HG03025 (cell line): ENCODE results near the gene MTPN.

Experiments
- ATAC-seq: cut with Tn5 transposase; IDR thresholded peaks from one replicate; pipeline ENCODE4 v1.9.1; 2021; ENCODE audit warnings: mild to moderate bottlenecking, moderate library complexity; ENCODE audit not compliant: unreplicated experiment, low FRiP score

Gene MTPN

DNA sequence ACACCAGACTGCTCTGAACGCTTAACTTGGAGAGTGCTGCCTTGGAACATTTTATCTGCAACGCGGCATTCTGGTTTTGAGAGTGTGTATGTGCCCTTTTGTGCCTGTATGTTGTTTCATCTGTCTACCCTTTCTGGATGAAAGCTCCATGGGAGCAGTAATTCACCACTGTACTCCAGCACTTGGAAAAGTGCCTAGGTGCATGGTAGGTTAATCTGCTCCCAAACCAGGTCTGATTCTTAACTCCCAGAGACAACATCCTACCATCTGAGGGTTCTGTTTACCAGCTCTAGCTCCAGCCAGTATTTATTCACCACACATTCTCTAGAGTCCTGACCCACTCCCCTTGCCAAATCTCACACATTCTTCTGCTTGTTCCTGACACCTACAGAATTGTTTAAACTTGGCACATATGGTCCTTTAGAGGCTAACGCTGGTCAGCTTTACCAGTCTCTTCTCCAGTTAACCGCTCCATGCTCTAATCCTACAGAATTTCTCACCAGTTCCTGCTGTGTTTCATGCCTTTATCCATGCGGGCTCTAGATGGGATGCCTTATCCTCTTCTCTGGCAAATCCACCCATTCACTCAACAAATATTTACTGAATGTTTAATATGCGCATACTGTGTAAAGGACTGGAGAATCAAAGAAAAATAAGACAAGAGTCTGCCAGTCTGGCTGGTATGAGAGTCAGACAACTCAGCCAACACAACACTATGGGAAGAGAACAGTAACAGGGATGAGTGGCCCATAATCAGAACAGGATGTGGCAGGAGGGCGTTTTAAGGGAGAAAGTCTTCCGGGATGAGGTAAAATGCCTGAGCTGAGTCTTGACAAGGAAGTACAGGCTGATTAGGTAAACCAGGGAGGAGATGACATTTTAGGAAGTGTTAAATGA, 46.3 kb downstream of the MTPN start:
- no peak for ATAC-seq

DNA sequence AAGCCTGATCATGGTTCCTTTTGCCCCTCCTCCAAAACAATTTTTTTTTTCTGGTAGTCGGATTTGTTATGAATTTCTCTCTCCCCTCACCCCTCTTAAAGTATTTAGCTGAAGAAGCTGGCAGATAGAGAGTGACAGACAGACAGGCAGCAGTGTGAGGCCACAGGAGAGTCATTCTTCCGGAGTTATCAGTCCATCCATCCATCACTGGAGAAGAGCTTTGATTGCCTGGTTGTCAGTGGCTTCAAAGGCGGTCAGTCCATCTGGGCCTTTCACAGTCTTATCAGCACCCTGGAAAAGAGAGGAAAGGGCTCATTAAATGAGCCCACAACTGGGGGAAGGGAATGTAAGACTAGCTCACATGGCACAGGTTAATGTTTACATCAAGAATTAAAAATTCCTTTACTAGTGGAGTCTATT, 47.4 kb downstream of the MTPN start:
- ATAC-seq = no peak

GRCh38 chr7:135929249-135929648, 47.9 kb downstream of the MTPN start:
- no peak for ATAC-seq

DNA sequence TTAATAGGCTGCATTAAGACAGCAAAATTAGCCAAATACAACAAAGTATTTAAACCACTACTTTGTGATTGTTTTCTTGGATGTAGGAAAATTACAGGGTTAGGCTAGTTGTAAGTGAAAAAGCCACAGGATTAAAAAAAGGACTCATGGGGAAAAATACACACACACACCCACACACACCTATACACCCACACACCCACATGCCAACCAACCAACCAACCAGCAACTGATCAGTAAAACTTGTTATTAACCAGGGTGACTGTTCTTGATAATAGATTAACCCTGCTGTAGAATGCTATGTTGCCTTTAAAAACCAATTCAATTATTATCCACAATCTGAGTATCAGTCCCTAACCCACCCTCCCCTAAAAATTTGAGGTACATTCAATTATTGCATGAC, 49.0 kb downstream of the MTPN start:
- ATAC-seq = no peak

DNA sequence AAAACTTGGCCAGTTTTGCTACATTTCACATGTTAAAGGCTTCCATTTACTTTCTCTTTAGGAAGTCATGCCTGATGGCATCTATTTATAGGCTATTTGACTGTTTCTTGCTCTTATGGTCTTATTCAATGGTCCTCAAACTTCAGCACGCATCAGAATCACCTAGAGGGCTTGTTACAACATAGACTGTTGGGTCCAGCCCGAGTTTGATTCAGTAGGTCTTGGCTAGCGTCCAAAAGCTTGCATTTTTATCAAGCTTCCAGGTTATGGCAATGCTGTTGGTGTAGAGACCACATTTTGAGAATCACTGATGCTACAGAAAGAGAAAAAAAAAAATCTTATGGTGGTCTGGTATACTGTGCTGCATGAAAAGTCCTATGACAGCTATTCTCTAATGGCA, 51.9 kb downstream of the MTPN start:
- ATAC-seq = no peak

- ATAC-seq = no peak
Measured at GRCh38 chr7:135924302-135924701, 52.9 kb downstream of the MTPN start.

DNA sequence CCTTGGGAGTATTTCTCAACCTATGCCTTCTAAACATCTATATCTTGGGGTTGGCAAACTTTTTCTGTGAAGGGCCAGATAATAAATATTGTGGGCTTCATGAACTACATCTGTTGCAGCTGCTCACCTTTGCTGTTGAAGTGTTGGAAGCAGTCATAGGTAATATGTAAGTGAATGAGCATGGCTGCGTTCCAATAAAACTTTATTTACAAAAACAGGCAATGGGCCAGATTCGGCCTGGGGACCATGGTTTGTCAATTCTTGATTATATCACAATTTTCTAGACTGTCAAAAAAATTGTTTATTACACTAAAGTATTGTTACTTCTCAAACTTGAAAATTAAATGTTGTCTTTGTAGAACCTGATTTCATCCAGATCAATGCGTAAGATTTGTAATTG, 54.9 kb downstream of the MTPN start:
- no peak for ATAC-seq

- ATAC-seq = no peak
Measured at GRCh38 chr7:135920478-135920877, 56.7 kb downstream of the MTPN start.

GRCh38 chr7:135919071-135919841, 57.9 kb downstream of the MTPN start:
- ATAC-seq = no peak

DNA sequence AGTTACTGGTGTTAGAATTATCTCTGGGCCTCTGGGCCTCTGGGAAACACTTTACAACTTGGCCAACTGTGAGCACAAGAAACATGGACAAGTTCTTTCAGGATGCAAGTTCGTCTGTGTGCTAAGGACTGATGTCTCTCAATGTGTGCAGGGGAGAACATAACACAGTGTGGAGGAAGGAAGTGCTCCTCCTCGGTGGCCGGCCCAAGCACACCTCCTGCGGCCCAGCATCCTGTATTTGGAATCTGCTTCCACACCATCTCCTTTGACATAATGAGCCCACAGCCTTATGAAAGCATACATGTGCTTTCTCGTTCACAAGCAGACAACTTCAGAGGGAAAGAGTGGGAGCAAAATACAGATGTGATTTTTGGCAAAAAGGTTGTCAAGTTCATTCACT, 59.0 kb downstream of the MTPN start:
- ATAC-seq = no peak

- ATAC-seq = no peak
Measured at GRCh38 chr7:135917721-135918120, 59.4 kb downstream of the MTPN start.

DNA sequence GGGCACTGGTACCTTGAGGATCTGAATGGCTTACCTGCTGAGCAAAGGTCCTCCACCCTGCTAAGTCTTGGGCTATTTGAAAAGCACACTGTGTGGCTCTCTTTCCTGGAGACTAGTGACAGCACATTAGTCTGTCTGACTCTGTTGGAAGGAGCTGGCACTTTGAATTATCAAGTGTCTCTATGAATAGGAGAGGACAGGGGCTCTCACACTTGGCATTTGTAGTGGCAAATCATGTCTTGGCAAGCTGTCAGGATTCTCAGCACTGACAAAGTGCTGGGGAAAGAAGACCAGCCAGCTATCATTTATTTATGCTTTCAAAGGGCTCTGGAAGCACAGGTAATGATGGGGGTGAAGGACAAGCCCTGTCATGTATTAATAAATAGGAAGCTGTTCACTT, 62.8 kb downstream of the MTPN start:
- no peak for ATAC-seq

DNA sequence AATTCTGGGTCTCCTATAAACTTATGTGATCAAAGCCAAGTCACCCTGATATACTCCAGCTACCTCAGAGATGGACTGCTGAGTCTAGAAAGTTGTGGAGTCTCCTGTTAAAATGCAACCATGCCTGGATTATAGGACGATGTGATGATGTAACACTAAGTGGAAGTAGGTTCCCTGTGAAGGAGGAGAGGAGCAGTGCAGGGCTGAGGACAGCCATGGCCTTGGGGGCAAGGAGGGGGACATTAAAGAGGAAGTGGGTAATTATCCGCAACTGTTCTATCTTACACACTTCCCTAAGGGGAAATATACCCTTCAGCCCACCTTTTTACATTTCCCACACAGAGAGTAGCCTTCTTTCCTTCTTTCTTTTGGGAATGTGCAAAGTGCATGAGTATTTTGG, 63.8 kb downstream of the MTPN start:
- no peak for ATAC-seq

- ATAC-seq = no peak
Measured at GRCh38 chr7:135911099-135911498, 66.1 kb downstream of the MTPN start.

- ATAC-seq = no peak
Measured at GRCh38 chr7:135910393-135911036, 66.6 kb downstream of the MTPN start.

DNA sequence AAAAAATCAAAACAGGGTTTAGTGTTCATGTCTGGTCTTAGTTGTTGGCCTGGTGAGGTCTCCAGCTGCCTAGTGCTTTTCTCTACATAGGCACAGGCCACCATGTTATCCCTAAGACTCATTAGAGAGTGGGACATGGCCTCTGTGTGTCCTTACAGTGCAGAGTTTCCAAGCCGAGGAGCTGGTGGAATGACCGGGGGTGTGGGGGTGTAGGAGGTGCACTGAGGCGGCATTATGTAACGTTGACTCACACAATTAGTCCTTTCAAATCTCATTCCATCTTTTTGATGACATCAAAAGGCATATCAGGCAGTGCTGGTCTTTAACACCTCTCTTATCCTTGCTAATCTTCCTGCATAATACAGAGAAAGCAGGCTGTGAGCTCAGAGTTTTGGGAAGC, 71.3 kb downstream of the MTPN start:
- ATAC-seq = no peak

- no peak for ATAC-seq
Measured at GRCh38 chr7:135905355-135905754, 71.8 kb downstream of the MTPN start.

DNA sequence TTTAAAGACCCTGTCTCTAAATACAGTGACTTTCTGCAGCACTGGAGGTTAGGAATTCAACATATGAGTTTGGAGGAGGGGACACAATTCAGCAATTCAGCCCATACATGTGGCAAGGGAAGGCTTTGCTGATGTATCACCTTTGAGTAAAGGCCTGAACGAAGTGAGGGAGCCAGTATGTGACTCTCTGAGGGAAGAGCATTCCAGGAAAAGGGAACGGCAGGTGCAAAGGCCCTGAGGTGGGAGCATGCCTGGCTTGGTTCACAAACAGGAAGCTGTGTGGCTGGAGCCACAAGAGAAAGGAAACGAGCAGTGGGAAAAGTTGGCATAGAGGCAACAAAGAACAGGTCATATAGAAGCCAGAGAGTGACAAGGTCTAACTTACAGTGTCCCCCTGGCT, 72.9 kb downstream of the MTPN start:
- ATAC-seq = no peak

DNA sequence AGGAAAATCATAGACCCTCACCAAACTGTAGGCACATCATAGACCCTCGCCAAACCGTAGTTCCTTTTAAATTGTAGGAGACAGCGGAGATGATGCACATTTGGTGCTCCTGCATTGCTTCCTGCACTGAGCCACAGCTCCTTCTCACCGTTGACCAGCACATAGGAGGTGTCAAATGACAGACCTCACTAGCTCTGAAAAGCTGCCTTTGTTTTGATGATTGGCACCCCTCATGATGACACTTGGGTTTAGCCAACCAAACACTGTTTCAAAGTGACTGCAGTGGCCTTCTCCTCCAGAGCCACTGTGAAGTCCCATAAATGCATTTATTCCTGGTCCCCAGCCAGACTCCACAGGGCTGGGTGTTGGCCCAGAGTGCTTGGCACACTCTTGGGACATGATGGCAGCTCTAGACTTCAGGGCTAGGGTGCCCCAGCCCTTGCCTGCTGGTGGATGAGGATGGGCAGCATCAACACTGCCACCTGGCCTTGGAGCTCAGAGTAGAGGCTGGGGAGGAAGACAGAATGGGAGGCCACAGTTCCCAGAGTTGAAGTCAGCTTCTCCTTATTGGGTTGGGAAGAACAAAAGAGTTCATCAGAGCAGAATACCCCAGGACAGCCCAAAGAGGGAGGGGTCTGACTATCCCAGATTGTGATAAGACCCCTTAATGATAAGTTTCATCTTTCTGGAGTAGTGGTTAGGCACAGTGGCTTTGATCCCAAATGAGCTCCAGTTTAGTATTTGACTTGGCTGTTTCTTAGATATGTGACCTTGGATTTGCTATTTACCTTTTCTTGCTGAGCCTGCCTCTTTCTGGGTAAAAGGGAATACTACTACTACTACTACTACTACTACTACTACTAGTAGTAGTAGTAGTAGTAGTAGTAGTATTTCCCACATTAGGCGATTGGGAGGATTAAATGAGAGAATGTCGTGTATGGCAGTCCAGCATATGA, 75.3 kb downstream of the MTPN start:
- ATAC-seq = no peak

GRCh38 chr7:135900065-135900546, 77.1 kb downstream of the MTPN start:
- ATAC-seq = no peak
